Smooth muscle cell (in vitro differentiated cells): ENCODE data around the gene RASSF6. TPM values are rescaled to one million over a fixed set of nuclear protein-coding genes. Genes with fewer than 3 reads are reported as not detected.

Experiments
- DNase-seq: peaks from one replicate; lab custom pipeline; 2025; ENCODE audit not compliant: unreplicated experiment; lab: John Stamatoyannopoulos, UW
- H2AFZ ChIP-seq: fragments of 200-600 bp; sonication (generic); 2 replicates; pipeline ENCODE4 v1.6.0; 2016; ENCODE audit warnings: antibody characterized with exemption, low read depth, mild to moderate bottlenecking
- H3F3A ChIP-seq: fragments of 200-600 bp; sonication (generic); 2 replicates; pipeline ENCODE4 v1.6.0; 2017; ENCODE audit warnings: antibody characterized with exemption, low read depth
- H3K27ac ChIP-seq: fragments of 200-600 bp; sonication (generic); 2 replicates; pipeline ENCODE4 v1.5.1; 2016; ENCODE audit warnings: low read depth, mild to moderate bottlenecking
- H3K27me3 ChIP-seq: fragments of 200-600 bp; sonication (generic); 2 replicates; pipeline ENCODE4 v1.6.1; 2016; ENCODE audit warnings: low read depth, mild to moderate bottlenecking
- H3K36me3 ChIP-seq: fragments of 200-600 bp; sonication (generic); 2 replicates; pipeline ENCODE4 v1.5.1; 2016; ENCODE audit warnings: low read depth
- H3K4me1 ChIP-seq: fragments of 200-600 bp; sonication (generic); 2 replicates; pipeline ENCODE4 v1.5.1; 2016; ENCODE audit warnings: low read depth
- H3K4me2 ChIP-seq: fragments of 200-600 bp; sonication (generic); 2 replicates; pipeline ENCODE4 v1.6.0; 2016; ENCODE audit warnings: mild to moderate bottlenecking
- H3K4me3 ChIP-seq: fragments of 200-600 bp; sonication (generic); 2 replicates; pipeline ENCODE4 v1.5.1; 2016; ENCODE audit warnings: mild to moderate bottlenecking
- H3K79me2 ChIP-seq: fragments of 200-600 bp; sonication (generic); 2 replicates; pipeline ENCODE4 v1.6.0; 2016; ENCODE audit warnings: low read depth, mild to moderate bottlenecking
- H3K9ac ChIP-seq: fragments of 200-600 bp; sonication (generic); 2 replicates; pipeline ENCODE4 v1.6.0; 2016; ENCODE audit warnings: low read depth
- H3K9me3 ChIP-seq: fragments of 200-600 bp; sonication (generic); replicated peaks from 2 replicates; pipeline ENCODE4 v1.5.1; 2016; ENCODE audit warnings: low read depth
- H4K20me1 ChIP-seq: fragments of 200-600 bp; sonication (generic); 2 replicates; pipeline ENCODE4 v1.6.0; 2016; ENCODE audit warnings: low read depth
- WGBS: methylation state at CpG from one replicate; pipeline ENCODE4 v1.1.7; 2016; ENCODE audit warnings: low lambda C conversion rate; 5-methylcytosine and 5-hydroxymethylcytosine counted together
- polyA plus RNA-seq: library from polyadenylated mRNA; unstranded; fragments of >200 nt; fragmentation: Nextera tagmentation; extraction: Ambion mirVana; gene quantifications from 2 replicates; pipeline ENCODE4 v1.2.1, GENCODE V29; 2016
- total RNA-seq: library from RNA; depleted of rRNA; stranded (reverse); fragments of >200 nt; gene quantifications from 2 replicates; pipeline ENCODE4 v1.2.3, GENCODE V29; 2014
- TF ChIP-seq, protein P1 (sequence below): fragments of 200-600 bp; sonication (generic); IDR thresholded peaks from 2 replicates; pipeline ENCODE4 v1.5.1; 2017; ENCODE audit warnings: borderline replicate concordance, mild to moderate bottlenecking, antibody characterized with exemption; ENCODE audit not compliant: insufficient read depth, poor library complexity, severe bottlenecking

RASSF6 gene
- total and polyA plus RNA-seq, 2 experiments from 2014 or later: 0.09 TPM; not detected in 1

DNA sequence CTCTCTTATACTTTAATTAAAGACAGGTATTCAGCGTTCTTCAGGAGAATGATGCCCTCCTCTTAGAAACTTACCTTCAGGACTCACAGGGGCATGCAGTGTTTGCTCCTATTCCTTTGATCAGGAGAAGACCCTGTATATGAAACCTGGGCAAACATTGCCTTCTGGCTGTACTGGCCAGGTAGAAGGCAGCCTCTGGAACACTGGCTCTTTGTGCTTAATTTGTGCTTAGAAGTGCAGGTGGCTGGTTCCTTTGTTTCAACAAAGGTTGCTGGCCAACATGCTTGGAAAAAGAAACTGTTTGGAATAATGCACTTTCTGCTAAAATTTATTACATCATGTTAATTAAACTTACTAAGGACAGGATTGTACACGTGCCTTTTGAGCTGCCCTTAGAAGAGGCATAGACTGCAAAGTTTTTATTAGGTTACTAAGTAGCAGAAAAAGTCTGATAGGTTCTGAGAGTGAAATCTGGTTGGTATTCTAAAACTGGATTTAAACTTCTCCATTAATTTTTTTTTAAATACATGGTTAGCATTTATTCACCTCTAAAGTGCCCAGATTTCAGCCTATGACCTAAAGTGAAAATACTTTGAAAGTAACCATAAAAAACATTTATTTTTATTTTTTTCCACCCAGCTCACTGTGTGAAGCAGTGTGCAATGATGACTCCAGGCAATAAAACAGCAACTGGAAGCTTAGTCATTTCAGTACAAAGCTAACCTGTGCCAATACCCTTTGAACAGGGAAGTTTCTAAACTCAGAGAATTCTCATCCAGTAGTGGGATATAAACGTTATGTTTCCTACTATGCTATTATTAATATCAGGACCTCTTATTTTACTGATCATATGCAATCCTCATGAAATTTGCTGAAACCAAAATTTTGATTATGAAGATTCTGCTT, 11.3 kb downstream of the RASSF6 start:
- Histone ChIP-seq H2AFZ (no peak overlapping the region), H3F3A (no peaks in the 10 kb centered on the region), H3K4me1 (no peaks in the 10 kb centered on the region), H4K20me1 (no peaks in the 10 kb centered on the region), H3K9ac (no peak overlapping the region), H3K36me3 (no peaks in the 10 kb centered on the region), H3K9me3 (no peaks in the 10 kb centered on the region), H3K79me2 (no peaks in the 10 kb centered on the region), H3K27ac (no peak overlapping the region), H3K4me2 (no peak overlapping the region), H3K27me3 (no peaks in the 10 kb centered on the region), H3K4me3 (no peak overlapping the region)
- DNase-seq: no peak
- TF ChIP-seq, protein P1, sequence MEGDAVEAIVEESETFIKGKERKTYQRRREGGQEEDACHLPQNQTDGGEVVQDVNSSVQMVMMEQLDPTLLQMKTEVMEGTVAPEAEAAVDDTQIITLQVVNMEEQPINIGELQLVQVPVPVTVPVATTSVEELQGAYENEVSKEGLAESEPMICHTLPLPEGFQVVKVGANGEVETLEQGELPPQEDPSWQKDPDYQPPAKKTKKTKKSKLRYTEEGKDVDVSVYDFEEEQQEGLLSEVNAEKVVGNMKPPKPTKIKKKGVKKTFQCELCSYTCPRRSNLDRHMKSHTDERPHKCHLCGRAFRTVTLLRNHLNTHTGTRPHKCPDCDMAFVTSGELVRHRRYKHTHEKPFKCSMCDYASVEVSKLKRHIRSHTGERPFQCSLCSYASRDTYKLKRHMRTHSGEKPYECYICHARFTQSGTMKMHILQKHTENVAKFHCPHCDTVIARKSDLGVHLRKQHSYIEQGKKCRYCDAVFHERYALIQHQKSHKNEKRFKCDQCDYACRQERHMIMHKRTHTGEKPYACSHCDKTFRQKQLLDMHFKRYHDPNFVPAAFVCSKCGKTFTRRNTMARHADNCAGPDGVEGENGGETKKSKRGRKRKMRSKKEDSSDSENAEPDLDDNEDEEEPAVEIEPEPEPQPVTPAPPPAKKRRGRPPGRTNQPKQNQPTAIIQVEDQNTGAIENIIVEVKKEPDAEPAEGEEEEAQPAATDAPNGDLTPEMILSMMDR: no peak
- WGBS: 87% methylated on average over 3 of the region's 3 CpGs

DNA sequence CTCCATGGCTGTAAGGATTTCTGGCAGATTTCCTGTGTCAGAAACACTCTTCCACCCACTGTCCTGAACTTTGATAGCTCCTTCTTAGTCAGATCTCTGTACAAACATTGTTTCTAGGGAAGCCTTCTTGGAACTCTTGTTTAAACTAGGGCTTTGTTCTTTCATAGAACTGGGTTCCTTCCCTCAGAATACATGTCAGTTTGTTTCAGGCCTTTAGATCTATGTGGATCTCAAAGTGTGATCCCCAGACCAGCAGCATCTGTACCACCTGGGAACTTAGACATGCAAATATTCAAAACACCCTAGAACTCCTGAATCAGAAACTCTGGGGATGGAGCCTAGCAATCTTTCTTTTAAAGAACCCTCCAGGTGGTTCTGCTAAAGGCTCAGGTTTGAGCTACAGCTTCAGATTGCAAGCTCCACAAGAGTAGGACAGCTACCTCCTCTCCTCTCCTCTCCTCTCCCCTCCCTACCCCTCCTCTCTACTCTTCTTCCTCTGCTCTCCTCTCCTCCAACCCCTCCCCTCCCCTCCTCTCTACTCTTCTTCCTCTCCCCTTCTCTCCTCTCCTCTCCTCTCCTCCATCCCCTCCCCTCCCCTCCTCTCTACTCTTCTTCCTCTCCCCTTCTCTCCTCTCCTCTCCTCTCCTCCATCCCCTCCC, 12.7 kb downstream of the RASSF6 start:
- H3K79me2 ChIP-seq: no peaks in the 10 kb centered on the region
- no peaks in the 10 kb centered on the region for H3F3A ChIP-seq
- no peak for DNase-seq
- H3K27me3 ChIP-seq: no peaks in the 10 kb centered on the region
- H3K4me3 ChIP-seq: no peak overlapping the region
- TF ChIP-seq, protein P1: no peak
- H3K9me3 ChIP-seq: no peaks in the 10 kb centered on the region
- no peak overlapping the region for H3K27ac ChIP-seq
- H3K9ac ChIP-seq: no peak overlapping the region
- H4K20me1 ChIP-seq: no peaks in the 10 kb centered on the region
- H3K4me1 ChIP-seq: no peaks in the 10 kb centered on the region
- H3K36me3 ChIP-seq: no peaks in the 10 kb centered on the region
- no peak overlapping the region for H3K4me2 ChIP-seq
- no peak overlapping the region for H2AFZ ChIP-seq

DNA sequence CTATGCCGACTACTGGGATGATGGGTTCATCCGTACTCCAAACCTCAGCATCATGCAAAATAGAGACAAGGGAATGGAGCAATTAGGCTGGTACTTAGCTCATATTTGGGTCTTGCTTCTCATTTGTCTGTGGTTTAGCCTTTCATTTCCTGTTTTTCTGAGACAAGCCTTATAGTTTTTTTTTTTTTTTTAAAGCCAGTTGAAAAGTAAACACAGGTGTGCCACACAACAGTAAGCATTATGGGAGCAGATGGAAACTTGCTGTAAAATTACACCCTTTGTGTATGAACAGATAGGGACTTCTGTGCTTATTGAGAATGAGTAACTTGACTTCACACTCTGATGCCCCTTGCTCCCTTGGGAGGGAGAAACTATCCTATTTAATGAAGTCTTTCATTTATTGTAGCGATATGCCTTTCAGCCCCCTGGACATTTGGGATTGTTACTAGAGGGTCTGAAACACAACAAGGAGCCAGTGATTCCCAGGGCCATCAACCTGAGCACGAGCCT, 13.7 kb downstream of the RASSF6 start:
- no peaks in the 10 kb centered on the region for H3K36me3 ChIP-seq
- no peak overlapping the region for H3K9ac ChIP-seq
- no peaks in the 10 kb centered on the region for H4K20me1 ChIP-seq
- no peak for DNase-seq
- no peak overlapping the region for H3K4me2 ChIP-seq
- H3K27me3 ChIP-seq: no peaks in the 10 kb centered on the region
- H3K79me2 ChIP-seq: no peaks in the 10 kb centered on the region
- H3K9me3 ChIP-seq: no peaks in the 10 kb centered on the region
- no peaks in the 10 kb centered on the region for H3F3A ChIP-seq
- TF ChIP-seq, protein P1: no peak
- no peaks in the 10 kb centered on the region for H3K4me1 ChIP-seq
- no peak overlapping the region for H3K27ac ChIP-seq
- H3K4me3 ChIP-seq: no peak overlapping the region
- 87% methylated on average over 4 of the region's 4 CpGs for WGBS
- no peak overlapping the region for H2AFZ ChIP-seq
